BE2C (cell line): ENCODE measurements around the gene GLG1.
A peak's percentile ranks its signal among the peaks of the same experiment; 100 is the strongest.

Experiments
- DNase-seq: peaks from one replicate; pipeline ENCODE4 v3.0.0-alpha.2; 2020
- H3K27me3 ChIP-seq: fragments of 250-450 bp; sonication (Bioruptor Pico); 2 replicates; pipeline ENCODE4 v1.5.1; 2020; ENCODE audit warnings: mild to moderate bottlenecking
- H3K36me3 ChIP-seq: fragments of 250-450 bp; sonication (Bioruptor Pico); 2 replicates; pipeline ENCODE4 v1.5.1; 2020; ENCODE audit warnings: mild to moderate bottlenecking
- H3K4me1 ChIP-seq: fragments of 250-450 bp; sonication (Bioruptor Pico); 2 replicates; pipeline ENCODE4 v1.5.1; 2020
- H3K4me3 ChIP-seq: 2 replicates; pipeline ENCODE4 v1.5.1; 2011; ENCODE audit warnings: low read depth, low read length
- H3K9me3 ChIP-seq: fragments of 250-450 bp; sonication (Bioruptor Pico); 2 replicates; pipeline ENCODE4 v1.5.1; 2020
- CTCF ChIP-seq: IDR thresholded peaks from 2 replicates; pipeline ENCODE4 v1.5.1; 2012; ENCODE audit warnings: mild to moderate bottlenecking, low read depth, low read length

The GLG1 gene

GRCh38 chr16:74607310-74607961 is 522 bp upstream of the GLG1 start:
- no peak for TF ChIP-seq CTCF
- no peak for DNase-seq
- H3K4me3 ChIP-seq: peak overlapping the region; percentile 88
- no peaks in the 10 kb centered on the region for H3K27me3 ChIP-seq
- no peaks in the 10 kb centered on the region for H3K36me3 ChIP-seq
- no peaks in the 10 kb centered on the region for H3K9me3 ChIP-seq
- H3K4me1 ChIP-seq: no peaks in the 10 kb centered on the region; the same call in 1 of the 2 replicates

GRCh38 chr16:74605746-74606520 is 981 bp downstream of the GLG1 start:
- no peak for TF ChIP-seq CTCF
- no peaks in the 10 kb centered on the region for H3K36me3 ChIP-seq
- peaks cover 7% of the 10 kb centered on the region for H3K4me1 ChIP-seq
- peak overlapping the region; percentile 88 for H3K4me3 ChIP-seq
- H3K9me3 ChIP-seq: no peaks in the 10 kb centered on the region
- H3K27me3 ChIP-seq: no peaks in the 10 kb centered on the region
- DNase-seq: peak; percentile 66

- TF ChIP-seq CTCF: no peak
- H3K4me3 ChIP-seq: peak overlapping the region; percentile 88
- no peaks in the 10 kb centered on the region for H3K9me3 ChIP-seq
- H3K36me3 ChIP-seq: no peaks in the 10 kb centered on the region
- DNase-seq: no peak
- H3K4me1 ChIP-seq: peaks cover 7% of the 10 kb centered on the region
- no peaks in the 10 kb centered on the region for H3K27me3 ChIP-seq
Measured at GRCh38 chr16:74605332-74605731, 1.6 kb downstream of the GLG1 start.

- DNase-seq: no peak
- Histone ChIP-seq H3K36me3 (no peaks in the 10 kb centered on the region), H3K27me3 (no peaks in the 10 kb centered on the region), H3K4me1 (peaks cover 7% of the 10 kb centered on the region), H3K9me3 (no peaks in the 10 kb centered on the region), H3K4me3 (no peak overlapping the region)
- no peak for TF ChIP-seq CTCF
Measured at GRCh38 chr16:74603848-74604247, 3.1 kb downstream of the GLG1 start.

GRCh38 chr16:74601126-74601871 is 5.6 kb downstream of the GLG1 start:
- DNase-seq: no peak
- Histone ChIP-seq H3K27me3 (no peaks in the 10 kb centered on the region), H3K4me1 (peaks cover 7% of the 10 kb centered on the region), H3K4me3 (no peak overlapping the region), H3K9me3 (no peaks in the 10 kb centered on the region), H3K36me3 (peaks cover 2% of the 10 kb centered on the region; the same call in 1 of the 2 replicates)
- TF ChIP-seq CTCF: no peak
